ENCODE measurements around the gene SMG1.

DNA sequence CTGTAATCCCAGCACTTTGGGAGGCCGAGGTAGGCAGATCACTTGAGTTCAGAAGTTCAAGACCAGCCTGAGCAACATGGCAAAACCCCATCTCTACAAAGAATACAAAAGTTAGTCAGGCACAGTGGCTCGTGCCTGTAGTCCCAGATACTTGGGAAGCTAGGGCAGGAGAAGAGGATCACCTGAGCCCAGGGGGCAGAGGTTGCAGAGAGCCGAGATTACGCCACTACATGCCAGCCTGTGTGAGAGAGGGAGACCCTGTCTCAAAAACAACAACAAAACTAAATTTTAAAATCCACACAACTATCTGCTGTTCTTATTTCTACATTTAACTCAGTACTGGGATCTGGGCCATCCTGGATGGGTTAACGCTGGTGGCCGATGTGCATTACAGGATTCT is 83.6 kb downstream of the SMG1 start:
- TF ChIP-seq, protein P1, sequence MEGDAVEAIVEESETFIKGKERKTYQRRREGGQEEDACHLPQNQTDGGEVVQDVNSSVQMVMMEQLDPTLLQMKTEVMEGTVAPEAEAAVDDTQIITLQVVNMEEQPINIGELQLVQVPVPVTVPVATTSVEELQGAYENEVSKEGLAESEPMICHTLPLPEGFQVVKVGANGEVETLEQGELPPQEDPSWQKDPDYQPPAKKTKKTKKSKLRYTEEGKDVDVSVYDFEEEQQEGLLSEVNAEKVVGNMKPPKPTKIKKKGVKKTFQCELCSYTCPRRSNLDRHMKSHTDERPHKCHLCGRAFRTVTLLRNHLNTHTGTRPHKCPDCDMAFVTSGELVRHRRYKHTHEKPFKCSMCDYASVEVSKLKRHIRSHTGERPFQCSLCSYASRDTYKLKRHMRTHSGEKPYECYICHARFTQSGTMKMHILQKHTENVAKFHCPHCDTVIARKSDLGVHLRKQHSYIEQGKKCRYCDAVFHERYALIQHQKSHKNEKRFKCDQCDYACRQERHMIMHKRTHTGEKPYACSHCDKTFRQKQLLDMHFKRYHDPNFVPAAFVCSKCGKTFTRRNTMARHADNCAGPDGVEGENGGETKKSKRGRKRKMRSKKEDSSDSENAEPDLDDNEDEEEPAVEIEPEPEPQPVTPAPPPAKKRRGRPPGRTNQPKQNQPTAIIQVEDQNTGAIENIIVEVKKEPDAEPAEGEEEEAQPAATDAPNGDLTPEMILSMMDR (conservative IDR thresholded peaks at IDR 0.05 in 1 of 2, IDR thresholded peaks at IDR 0.05 in 1 of 2; ENCODE audit: low read depth in 1 of 2, low read length in 2 of 2), result no peak
- no peak for TF ChIP-seq EZH2 (IDR thresholded peaks at IDR 0.05; ENCODE audit: low read length, missing control alignments)
